T-cell (primary cell): ENCODE data around the gene CRTC2. TPM values are rescaled to one million over a fixed set of nuclear protein-coding genes. Genes with fewer than 3 reads are reported as not detected.

Source experiments
- total RNA-seq, 35 experiments: library from RNA in 6 of 35; stranded (reverse) in 6 of 35; fragments of 120-200 nt in 1 of 35; gene quantifications; one replicate each; pipeline versions ENCODE4 v1.2.1 to v1.2.4 and lab custom pipeline; 2013 to 2026

The CRTC2 gene
- total RNA-seq, 5 donors from 2014 or later (not counting 1 experiment from before 2014, with no cell fraction given) = 108 to 153 (median 122) TPM

Other genes with a start within 250 kb of the CRTC2 start
- 10 to 100 TPM; 45.9 to 57.7 (median 48.5) TPM for gene INTS3, start 230.6 kb downstream of the CRTC2 start, total RNA-seq
- 10 to 100 TPM; 11.0 to 24.5 (median 18.9) TPM for gene SLC27A3, start 183.2 kb downstream of the CRTC2 start, total RNA-seq
- gene GATAD2B, start 35.6 kb downstream of the CRTC2 start, total RNA-seq = 100 to 1,000 TPM in 3 of 5 donors, 10 to 100 TPM in 2; 94.6 to 107 (median 103) TPM
- 100 to 1,000 TPM; 161 to 220 (median 196) TPM for gene DENND4B, start 11.9 kb downstream of the CRTC2 start, total RNA-seq
- 10 to 100 TPM; 15.1 to 22.0 (median 16.4) TPM for gene SLC39A1, start 4.9 kb upstream of the CRTC2 start, total RNA-seq
- gene CREB3L4, start 9.3 kb upstream of the CRTC2 start, total RNA-seq = 1 to 10 TPM; 3.3 to 9.0 (median 6.3) TPM
- gene JTB, start 19.1 kb upstream of the CRTC2 start, total RNA-seq = 100 to 1,000 TPM in 3 of 5 donors, 10 to 100 TPM in 2; 90.4 to 137 (median 129) TPM
- 1 to 10 TPM in 4 of 5 donors, under 1 TPM in 1; 0.91 to 3.6 (median 2.6) TPM for gene RAB13, start 27.7 kb upstream of the CRTC2 start, total RNA-seq
- gene RPS27, start 32.1 kb upstream of the CRTC2 start, total RNA-seq = 1,000 to 10,000 TPM; 4,147 to 5,898 (median 5,716) TPM
- gene NUP210L, start 196.5 kb upstream of the CRTC2 start, total RNA-seq = under 1 TPM; 0.10 to 0.35 (median 0.18) TPM
- 100 to 1,000 TPM; 340 to 396 (median 363) TPM for gene TPM3, start 233.5 kb upstream of the CRTC2 start, total RNA-seq
- gene CFAP141, start 247.7 kb upstream of the CRTC2 start, total RNA-seq = not detected